GM21528 (cell line): ENCODE data around the gene STXBP1.

ENCODE experiments used
- ATAC-seq: cut with Tn5 transposase; IDR thresholded peaks from one replicate; pipeline ENCODE4 v1.9.1; 2021; ENCODE audit warnings: mild to moderate bottlenecking, moderate library complexity; ENCODE audit not compliant: unreplicated experiment, low FRiP score

The STXBP1 gene

DNA sequence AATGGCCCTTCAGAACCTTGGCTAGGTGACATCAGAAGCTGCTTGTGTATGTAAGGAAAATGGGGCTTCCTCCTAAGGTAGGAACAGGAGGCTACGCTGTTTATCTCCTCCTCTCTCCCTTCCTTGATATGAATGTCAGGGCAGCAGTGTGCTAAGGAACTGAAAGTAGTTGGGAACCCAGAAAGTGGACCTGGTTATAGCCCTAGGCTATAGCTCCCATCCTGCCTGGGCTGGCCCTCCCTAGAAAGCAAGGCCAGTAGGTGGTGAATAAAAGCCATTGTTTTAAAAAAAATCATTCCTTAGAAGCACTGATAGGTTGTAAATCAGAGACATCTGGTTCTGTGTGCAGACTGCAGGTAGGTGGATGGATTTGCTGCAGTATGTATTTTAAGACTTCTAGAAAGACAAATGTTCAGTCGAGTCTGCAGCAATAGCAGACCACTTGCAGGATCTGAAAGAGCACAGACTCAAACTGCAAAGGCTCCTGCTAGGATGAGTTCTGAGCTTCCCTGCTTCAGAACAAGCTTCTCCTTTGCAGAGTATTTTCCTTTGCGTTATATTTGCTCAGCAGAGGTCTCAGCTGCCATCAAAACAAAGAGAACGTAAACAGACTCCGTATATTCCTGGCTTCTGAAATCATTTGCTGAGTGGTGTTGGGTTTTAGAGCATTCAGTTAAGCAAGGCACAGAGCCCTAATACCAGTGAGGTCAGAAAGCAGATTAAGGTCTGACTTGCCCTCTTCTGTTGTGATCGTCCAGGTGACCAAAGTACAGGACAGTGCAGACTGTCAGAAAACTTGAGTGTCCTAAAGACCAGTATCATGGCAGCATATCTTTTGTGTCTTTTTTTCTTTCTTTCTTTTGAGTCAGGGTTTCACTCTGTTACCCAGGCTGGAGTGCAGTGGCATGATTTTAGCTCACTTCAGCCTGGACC lies 74.7 kb downstream of the STXBP1 start:
- no peak for ATAC-seq

DNA sequence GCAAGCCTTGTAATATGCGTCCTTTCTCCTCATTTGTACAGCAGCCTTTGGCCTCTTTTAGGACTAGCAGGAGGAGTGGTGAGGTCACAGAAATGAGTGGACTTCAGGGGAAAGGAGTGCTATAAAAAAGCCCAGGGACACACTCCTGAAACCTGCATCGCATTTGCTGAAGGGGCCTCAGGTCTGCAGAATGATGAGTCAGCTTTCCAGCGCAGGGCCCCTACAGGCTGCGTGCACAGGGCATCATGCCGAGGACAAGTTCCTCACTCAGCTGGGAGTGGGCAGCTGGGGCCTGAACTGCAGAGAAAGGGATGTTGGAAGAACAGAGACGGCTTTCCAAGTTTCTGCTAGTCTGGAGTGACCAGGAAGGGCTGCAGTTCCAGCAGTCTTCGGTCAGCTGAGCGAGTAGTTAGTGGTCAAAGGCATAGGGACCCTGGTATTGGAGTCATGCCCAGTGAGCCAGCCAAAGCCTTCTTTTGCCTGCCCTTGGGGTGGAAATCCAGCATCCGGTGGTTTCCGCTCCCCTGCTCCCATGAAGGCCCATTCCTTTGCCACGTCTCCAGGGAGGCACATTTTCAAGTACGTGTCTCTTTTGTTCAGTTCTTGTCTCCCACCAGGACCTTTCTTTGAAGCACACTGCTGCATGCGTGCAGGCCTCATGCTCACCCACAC lies 77.4 kb downstream of the STXBP1 start:
- ATAC-seq, result no peak

DNA sequence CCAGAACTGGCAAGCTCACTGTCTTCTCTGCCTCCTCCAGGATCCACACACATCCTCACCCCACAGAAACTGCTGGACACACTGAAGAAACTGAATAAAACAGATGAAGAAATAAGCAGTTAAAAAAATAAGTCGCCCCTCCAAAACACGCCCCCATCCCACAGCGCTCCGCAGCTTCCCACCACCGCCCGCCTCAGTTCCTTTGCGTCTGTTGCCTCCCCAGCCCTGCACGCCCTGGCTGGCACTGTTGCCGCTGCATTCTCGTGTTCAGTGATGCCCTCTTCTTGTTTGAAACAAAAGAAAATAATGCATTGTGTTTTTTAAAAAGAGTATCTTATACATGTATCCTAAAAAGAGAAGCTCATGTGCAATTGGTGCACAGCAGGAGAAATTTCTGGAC lies 78.7 kb downstream of the STXBP1 start:
- ATAC-seq, result no peak

DNA sequence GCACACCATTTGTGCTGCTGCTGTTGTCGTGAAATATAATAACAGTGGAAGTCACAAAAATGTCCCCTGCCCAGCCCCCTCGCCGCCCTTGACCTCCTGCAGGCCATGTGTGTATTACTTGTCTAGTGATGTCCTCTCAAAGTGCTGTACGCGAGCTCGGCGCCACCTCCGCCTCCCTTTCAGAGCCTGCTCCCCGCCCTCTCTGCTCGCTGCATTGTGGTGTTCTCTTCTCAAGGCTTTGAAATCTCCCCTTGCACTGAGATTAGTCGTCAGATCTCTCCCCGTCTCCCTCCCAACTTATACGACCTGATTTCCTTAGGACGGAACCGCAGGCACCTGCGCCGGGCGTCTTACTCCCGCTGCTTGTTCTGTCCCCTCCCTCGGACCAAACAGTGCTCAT lies 80.0 kb downstream of the STXBP1 start:
- no peak for ATAC-seq

DNA sequence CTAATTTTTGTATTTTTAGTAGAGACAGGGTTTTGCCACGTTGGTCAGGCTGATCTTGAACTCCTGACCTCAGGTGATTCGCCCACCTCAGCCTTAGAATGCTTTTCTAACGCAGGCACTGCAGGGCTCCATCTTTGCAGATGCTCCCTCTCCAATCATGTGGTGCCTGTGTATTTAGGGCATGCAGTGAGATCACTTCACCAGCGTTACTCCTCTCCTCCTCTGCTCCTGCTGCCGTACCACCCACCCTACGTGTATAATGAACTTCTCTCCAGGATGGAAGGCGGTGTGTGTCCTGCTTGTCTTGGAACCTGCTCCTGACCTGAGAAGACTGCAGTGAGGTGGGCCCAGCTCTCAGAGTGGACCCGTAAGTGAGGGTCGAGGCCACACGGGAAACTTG lies 81.1 kb downstream of the STXBP1 start:
- ATAC-seq, result no peak

DNA sequence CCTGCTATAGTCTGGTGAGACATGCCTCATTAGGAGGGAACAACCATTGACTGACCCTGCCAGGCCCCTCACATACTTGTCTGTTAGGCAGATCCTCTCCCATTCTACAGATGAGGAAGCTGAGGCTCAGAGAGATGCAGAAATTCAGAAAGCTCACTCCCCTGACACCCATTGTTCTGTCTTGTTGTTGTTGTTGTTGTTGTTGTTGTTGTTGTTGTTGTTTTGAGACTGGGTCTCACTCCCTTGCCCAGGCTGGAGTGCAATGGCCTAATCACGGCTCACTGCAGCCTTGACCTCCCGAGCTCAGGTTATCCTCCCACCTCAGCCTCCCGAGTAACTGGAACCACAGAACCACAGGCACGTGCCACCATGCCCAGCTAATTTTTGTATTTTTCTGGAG lies 81.6 kb downstream of the STXBP1 start:
- no peak for ATAC-seq

DNA sequence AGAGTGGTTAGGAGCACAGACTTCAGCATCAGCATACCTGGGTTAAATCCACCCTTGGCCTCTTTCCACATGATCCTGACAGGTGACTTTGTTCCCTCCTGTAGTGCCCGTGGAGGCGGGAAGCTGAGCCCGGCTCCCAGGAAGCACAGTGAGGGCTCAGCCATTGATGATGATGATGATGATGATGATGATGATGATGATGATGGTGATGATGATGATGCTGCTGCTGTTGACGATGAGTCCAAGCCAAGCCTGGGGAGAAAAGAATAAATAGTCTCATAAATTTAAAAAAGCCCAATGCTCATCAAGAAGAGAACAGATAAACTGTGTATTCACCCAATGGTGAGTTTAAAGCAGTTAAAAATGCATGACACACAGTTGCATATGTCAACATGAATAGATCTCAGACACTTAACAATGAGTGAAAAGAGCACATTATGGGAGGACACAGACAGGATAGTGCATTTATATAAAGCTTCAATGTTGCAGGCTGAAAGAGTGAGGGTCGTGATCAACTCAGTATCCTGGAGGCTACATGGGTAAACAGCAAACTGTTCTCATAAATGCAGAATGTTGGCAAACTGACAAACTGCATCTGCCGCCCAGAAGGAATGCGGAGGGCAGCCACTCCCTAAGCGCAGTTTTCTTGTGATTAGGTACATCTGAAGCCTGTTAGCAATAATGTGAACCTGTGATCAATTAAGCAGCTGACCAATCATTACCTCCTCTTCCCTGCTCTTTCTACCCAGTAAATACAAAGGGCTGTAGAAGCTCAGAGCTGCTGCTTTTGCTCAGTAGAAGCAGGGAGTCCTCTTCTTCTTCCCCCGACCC lies 83.0 kb downstream of the STXBP1 start:
- no peak for ATAC-seq

DNA sequence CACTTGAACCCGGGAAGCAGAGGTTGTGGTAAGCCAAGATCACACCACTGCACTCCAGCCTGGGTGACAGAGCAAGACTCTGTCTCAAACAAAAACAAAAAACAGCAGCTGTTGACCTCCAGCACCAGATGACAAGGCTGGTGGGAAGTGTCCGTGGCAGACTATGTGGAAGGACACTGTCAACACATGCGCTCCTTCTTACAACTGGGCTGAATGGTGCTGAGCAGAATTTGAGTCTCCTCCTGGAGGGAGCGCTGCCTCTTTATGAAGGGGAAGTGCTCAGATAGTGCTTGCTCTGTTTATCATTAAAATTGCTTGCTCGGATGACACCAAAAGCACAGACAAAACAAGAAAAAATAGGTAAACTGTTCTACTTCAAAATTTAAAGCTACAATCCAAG lies 85.5 kb downstream of the STXBP1 start:
- no peak for ATAC-seq

DNA sequence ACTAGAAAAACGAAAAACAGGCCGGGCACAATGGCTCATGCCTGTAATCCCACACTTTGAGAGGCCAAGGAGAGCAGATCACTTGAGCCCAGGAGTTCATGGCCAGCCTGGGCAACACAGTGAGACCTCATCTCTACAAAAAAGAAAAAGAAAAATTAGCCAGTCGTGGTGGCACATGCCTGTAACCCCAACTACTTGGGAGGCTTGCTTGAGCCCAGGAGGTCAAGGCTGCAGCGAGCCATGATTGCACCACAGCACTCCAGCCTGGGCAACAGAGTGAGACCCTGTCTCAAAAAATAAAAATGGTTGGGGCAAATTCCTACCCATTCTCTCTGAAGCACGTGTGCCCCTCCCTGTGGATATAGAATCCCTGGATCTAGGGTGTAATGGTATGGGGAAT lies 86.3 kb downstream of the STXBP1 start:
- ATAC-seq, result no peak

DNA sequence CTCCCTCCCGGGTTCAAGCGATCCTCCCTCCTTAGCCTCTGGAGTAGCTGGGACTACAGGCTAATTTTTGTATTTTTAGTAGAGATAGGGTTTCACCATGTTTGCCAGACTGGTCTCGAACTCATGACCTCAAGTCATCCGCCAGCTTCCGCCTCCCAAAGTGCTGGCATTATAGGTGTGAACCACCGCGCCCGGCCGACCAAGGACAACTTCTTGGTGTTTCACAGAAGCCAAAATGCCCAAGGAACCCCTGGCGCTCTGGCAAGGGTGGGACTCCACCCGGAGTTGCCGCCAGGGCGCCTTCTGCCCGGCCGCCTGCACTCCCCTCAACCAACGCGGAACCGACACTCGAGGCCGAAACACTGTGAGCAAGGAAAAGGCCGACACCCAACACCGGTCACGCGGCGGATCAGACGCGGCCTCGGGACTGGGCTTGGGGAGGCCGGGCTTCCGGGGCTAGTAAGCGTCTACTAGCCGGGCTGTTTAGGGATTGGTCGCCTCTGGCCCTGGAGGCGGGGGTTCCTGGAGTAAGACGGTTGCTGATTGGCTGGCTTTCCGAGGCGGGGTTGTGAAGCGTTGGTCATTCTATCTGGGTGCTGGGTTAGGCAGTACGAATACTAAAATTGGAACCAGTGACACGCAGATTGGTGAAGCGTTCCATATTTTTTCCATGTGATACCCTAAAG lies 87.1 kb downstream of the STXBP1 start:
- ATAC-seq, result peak; percentile 73

DNA sequence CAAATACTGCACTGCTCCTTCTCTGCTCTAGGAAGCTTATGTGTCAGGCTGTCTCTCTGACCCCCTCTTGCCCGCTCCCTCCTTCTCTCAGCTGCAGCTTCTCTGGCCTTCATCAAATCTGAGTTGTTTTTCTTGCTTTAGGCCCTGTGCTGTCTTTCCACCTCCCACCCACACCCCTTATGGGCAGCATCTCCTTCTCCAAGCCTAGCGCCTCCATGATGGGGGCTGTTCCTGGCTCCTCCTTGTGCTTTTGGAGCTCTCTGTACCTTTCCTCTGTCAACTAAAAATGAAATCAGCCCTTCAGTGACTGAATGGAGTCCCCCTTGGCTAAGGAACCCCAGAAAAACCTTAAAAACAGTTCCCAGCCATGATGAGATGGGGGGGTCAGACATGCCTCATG lies 88.1 kb downstream of the STXBP1 start:
- ATAC-seq, result no peak

DNA sequence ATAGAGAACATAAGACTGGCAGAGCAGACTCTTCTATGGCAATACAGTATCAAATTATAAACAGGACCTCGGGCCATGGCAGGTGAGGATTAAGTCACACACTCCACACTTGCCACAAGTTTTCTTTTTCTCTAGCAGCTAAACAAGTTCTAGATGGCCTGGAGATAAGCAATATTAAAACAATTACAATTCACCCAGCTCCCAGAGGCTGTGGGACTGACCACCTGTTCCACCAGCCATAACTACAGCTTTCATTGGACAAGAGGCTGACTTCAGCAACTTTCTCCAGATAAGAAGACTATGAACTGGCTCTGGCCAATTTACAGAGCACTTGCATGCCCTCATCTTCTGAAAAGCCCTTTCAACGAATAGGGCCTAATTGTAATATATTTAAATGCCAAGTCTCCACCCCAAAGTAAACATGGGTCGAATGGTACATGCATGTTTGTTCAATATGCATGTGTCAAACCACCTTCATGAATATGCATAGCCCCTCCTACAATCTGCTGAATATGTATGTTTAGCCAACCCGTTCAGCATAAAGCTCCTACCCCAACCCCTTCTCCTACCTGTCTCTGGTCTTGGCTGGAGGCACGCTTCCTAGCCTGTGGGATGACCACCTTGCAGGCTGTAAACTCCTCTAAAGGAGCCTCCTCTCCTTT lies 88.6 kb downstream of the STXBP1 start:
- no peak for ATAC-seq

DNA sequence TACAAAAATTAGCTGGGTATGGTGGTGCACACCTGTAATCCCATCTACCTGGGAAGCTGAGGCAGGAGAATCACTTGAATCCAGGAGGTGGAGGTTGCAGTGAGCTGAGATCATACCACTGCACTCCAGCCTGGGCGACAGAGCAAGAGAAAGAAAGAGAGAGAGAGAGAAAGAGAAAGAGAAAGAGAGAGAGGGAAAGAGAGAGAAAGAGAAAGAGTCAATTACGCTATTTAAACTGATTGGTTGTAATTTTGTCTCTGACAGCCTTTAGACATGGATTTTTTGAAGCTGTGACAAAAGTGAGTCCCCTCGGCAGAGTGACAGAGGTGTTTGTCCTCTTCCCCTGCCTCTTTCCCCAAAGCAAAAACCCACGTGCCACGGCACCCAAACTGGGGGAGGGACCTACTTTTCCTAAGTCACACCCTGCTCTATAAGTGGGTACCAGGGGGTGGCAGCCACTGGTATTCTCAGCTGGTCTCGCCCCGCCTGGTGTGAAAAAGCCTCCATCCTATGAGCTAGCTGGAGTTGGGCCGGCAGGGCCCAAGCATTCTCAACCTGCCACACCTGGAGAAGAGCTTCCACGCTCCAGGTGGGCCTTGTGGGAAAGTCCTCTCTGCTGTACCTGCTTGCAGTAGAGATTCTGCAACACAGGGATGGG lies 91.3 kb downstream of the STXBP1 start:
- no peak for ATAC-seq

DNA sequence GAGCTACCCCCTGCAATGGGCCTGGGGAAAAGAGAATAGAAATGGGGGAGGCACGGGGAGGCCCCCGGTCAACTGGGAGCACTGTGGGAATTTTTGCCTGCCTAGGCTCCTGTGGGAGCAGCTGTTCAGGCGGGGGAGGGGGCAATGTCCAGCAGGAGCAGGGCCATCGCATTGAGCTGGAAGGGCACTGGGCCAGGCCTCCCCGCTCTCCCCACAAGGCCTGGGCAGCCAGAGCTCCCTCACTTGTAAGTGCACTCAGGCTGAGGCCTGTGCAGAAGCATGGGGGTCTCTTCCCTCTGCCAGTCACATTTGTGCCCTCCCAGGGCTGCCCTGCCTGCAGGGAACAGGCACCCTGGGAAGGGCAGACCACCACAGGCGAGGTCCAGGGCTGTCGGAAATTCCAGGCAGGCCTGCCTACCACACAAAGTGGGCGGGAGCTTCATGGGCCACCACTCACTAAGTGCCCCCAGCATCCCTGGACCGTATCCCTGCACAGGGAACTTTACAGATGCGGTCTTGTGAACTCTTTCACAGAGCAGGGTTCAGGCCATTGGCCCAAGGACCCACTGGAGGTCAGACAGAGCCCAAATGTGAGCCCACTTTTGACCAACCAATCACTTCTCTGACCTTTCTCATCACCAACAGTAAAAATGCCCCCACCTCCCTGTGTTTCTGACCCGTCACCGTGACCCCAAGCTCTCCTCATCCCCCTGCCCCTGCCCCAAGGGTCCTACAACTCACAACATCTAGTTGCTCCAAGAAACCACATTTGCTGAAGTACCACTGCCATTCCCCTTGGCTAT lies 93.7 kb downstream of the STXBP1 start:
- no peak for ATAC-seq

DNA sequence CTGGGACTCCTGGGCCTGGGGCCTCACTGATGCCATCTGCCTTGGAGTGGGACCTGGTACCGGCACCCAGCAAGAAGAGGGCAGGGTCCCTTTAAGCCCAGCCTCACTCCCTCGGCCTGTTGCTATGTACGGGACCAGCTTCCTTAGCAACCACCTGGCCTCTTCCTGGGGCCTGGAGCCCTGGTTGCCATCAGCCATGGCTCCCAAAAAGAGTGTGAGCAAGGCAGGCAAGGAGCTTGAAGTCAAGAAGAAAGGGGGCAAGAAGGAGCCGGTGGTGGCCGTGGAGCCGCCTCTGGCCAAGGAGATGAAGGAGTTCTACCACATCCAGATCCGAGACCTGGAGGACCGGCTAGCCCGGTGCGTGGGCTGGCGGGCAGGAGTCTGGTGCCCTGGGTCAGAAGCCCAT lies 94.8 kb downstream of the STXBP1 start, which contains the start of gene CFAP157:
Gene CFAP157, plus strand, starts transcription at position 153 of the 406 bp plus-strand sequence. Its CDS starts 44 bp downstream, at position 197.
- no peak for ATAC-seq

DNA sequence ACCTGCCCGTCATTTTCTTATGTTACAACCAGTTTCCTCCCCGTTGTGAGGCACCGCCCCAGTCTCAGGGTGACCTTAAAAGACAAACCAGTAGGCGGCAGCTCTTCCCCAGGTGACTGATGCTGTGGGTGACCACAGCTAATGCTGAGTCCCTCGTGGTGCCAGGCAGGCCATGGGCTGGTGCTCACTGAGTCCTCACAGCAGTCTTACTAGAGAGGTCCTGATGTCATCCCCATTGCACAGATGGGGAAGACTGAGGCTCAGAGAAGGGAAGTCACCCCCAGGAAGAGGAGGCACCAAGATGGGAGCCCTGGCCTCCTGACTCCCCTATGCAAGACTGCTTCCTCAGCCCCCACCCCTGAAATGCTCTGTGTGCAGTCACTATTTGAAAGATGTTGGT lies 95.7 kb downstream of the STXBP1 start:
- ATAC-seq, result no peak

DNA sequence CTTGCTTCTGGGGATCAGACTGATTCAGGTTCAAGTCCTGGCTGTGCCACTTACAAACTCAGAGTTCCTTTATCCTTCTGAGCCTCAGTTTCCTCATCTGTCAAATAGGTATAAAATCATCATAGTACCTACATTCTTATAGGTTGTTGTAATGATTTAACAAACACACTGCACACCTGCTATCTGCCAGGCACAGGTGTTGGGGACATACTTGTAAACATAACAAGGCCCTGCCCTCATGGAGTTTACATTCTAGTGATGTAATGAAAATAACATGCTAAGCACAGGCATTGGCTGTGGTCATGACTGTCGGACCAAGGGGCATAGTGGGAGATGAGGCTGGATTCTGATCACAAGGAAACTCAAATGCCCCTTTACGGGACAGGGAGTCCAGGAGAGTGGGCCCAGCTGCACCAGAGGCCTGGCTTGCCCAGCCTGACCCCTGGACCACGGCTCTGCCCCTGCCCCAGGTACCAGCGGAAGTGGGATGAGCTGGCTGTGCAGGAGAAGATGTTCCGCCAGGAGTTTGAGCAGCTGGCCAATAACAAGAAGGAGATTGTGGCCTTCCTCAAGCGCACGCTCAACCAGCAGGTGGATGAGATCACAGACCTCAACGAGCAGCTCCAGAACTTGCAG lies 97.0 kb downstream of the STXBP1 start:
- ATAC-seq, result no peak

DNA sequence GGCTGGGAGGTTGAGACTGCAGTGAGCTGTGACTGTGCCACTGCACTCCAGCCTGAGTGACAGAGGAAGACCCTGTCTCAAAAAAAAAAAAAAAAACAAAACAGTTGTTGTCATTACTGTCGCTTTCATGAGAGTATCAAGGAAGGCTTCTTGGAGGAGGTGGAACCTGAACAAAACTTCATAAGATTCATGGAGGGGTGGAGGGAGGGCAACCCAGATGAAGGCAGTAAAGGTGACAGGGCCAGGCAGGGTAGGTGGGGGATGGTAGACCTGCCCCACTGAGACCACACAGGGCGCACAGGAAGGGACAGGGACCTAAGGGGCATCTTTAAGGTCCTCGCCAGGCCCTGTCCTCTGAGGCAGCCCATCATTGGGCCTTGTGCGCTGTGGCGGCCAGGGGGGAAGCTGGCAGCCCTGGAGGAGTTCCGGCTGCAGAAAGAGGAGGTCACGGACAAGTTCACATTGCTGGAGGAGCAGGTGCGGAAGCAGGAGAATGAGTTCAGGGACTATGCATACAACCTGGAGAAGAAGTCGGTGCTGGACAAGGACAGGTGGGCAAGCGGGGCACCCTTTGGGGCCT lies 98.2 kb downstream of the STXBP1 start:
- no peak for ATAC-seq
